ENCODE measurements around the gene GNA14.

DNA sequence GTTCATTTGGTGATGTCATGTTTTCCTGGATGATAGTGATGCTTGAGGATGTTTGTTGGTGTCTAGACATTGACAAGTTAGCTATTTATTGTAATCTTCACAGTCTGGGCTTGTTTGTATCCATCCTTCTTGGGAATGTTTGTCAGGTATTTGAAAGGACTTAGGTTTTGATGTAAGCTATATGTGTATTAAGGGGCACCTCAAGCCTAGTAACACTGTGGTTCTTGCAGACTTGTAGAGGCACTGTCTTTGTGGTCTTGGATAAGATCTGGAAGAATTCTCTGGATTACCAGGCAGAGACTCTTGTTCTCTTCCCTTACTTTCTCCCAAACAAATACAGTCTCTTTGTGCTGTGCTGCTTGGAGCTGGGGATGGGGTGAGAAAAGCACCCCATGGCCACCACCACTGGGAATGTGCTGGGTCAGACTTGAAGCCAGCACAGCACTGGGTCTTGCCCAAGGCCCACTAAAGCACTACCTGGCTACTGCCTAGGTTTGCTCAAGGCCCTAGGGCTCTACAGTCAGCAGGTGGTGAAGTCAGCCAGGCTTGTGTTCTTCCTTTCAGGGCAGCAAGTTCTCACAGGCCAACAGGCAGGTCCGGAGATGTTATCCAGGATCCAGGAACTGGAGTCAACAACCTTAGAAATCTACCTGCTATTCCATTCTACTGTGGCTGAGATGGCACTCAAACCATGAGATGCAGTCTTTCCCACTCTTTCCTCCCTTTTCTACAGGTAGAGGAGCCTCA, 49.3 kb upstream of the GNA14 start:
- TF ChIP-seq, protein P1, sequence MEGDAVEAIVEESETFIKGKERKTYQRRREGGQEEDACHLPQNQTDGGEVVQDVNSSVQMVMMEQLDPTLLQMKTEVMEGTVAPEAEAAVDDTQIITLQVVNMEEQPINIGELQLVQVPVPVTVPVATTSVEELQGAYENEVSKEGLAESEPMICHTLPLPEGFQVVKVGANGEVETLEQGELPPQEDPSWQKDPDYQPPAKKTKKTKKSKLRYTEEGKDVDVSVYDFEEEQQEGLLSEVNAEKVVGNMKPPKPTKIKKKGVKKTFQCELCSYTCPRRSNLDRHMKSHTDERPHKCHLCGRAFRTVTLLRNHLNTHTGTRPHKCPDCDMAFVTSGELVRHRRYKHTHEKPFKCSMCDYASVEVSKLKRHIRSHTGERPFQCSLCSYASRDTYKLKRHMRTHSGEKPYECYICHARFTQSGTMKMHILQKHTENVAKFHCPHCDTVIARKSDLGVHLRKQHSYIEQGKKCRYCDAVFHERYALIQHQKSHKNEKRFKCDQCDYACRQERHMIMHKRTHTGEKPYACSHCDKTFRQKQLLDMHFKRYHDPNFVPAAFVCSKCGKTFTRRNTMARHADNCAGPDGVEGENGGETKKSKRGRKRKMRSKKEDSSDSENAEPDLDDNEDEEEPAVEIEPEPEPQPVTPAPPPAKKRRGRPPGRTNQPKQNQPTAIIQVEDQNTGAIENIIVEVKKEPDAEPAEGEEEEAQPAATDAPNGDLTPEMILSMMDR (conservative IDR thresholded peaks at IDR 0.05; ENCODE audit: low read length): no peak
- no peak for TF ChIP-seq EZH2phosphoT487 (IDR thresholded peaks at IDR 0.05; ENCODE audit: borderline replicate concordance, low read depth, low read length)

Data from OCI-LY7 (cell line).